Measurements from ENCODE around the gene JAM3.

Gene JAM3

GRCh38 chr11:134039726-134040385 is 29.0 kb upstream of the JAM3 start:
- H3K9me3 ChIP-seq (ENCODE audit: control insufficient read depth in 1 of 2, low read length in 2 of 2): no peaks in the 10 kb centered on the region
- H3K9ac ChIP-seq (ENCODE audit: low read depth in 1 of 2, low read length in 2 of 2): no peak overlapping the region
- H3K4me1 ChIP-seq (ENCODE audit: control insufficient read depth in 1 of 2, insufficient read depth in 2 of 2, low read length in 2 of 2): peaks cover 6 to 9% of the 10 kb centered on the region in 2 donors
- no peak overlapping the region for H3K4me3 ChIP-seq (ENCODE audit: low read depth in 1 of 2, low read length in 2 of 2)
- H3K27ac ChIP-seq (ENCODE audit: low read depth, low read length): no peak overlapping the region
- H3K36me3 ChIP-seq (ENCODE audit: control insufficient read depth in 1 of 2, insufficient read depth in 2 of 2, low read length in 2 of 2): no peaks in the 10 kb centered on the region
- H3K27me3 ChIP-seq (ENCODE audit: control insufficient read depth in 1 of 2, insufficient read depth in 2 of 2, low read length in 2 of 2): no peaks in the 10 kb centered on the region

- Histone ChIP-seq H3K27me3 (ENCODE audit: control insufficient read depth in 1 of 2, insufficient read depth in 2 of 2, low read length in 2 of 2) (no peaks in the 10 kb centered on the region), H3K4me1 (ENCODE audit: control insufficient read depth in 1 of 2, insufficient read depth in 2 of 2, low read length in 2 of 2) (peaks cover 6 to 9% of the 10 kb centered on the region in 2 donors), H3K27ac (ENCODE audit: low read depth, low read length) (no peak overlapping the region), H3K4me3 (ENCODE audit: low read depth in 1 of 2, low read length in 2 of 2) (no peak overlapping the region), H3K9me3 (ENCODE audit: control insufficient read depth in 1 of 2, low read length in 2 of 2) (no peaks in the 10 kb centered on the region), H3K9ac (ENCODE audit: low read depth in 1 of 2, low read length in 2 of 2) (no peak overlapping the region), H3K36me3 (ENCODE audit: control insufficient read depth in 1 of 2, insufficient read depth in 2 of 2, low read length in 2 of 2) (no peaks in the 10 kb centered on the region)
Measured at GRCh38 chr11:134040386-134041302, 28.2 kb upstream of the JAM3 start.

- H3K27me3 ChIP-seq (ENCODE audit: control insufficient read depth in 1 of 2, insufficient read depth in 2 of 2, low read length in 2 of 2): no peaks in the 10 kb centered on the region
- H3K4me3 ChIP-seq (ENCODE audit: low read depth in 1 of 2, low read length in 2 of 2): no peak overlapping the region
- no peaks in the 10 kb centered on the region for H3K36me3 ChIP-seq (ENCODE audit: control insufficient read depth in 1 of 2, insufficient read depth in 2 of 2, low read length in 2 of 2)
- H3K4me1 ChIP-seq (ENCODE audit: control insufficient read depth in 1 of 2, insufficient read depth in 2 of 2, low read length in 2 of 2): peaks cover 6 to 9% of the 10 kb centered on the region in 2 donors
- peak overlapping the region; percentile 31 for H3K27ac ChIP-seq (ENCODE audit: low read depth, low read length)
- no peaks in the 10 kb centered on the region for H3K9me3 ChIP-seq (ENCODE audit: control insufficient read depth in 1 of 2, low read length in 2 of 2)
- no peak overlapping the region for H3K9ac ChIP-seq (ENCODE audit: low read depth in 1 of 2, low read length in 2 of 2)
Measured at GRCh38 chr11:134041349-134041748, 27.5 kb upstream of the JAM3 start.

- Histone ChIP-seq H3K4me3 (ENCODE audit: low read depth in 1 of 2, low read length in 2 of 2) (no peak overlapping the region), H3K4me1 (ENCODE audit: control insufficient read depth in 1 of 2, insufficient read depth in 2 of 2, low read length in 2 of 2) (peaks cover 6 to 9% of the 10 kb centered on the region in 2 donors)
Measured at GRCh38 chr11:134041791-134042696, 26.8 kb upstream of the JAM3 start.

GRCh38 chr11:134043821-134044420 is 25.0 kb upstream of the JAM3 start:
- H3K4me1 ChIP-seq (ENCODE audit: control insufficient read depth in 1 of 2, insufficient read depth in 2 of 2, low read length in 2 of 2): no peaks in the 10 kb centered on the region
- H3K4me3 ChIP-seq (ENCODE audit: low read depth in 1 of 2, low read length in 2 of 2): no peak overlapping the region
- peaks cover 0 to 2% of the 10 kb centered on the region in 2 donors for H3K27me3 ChIP-seq (ENCODE audit: control insufficient read depth in 1 of 2, insufficient read depth in 2 of 2, low read length in 2 of 2)
- H3K9me3 ChIP-seq (ENCODE audit: control insufficient read depth in 1 of 2, low read length in 2 of 2): no peaks in the 10 kb centered on the region
- no peaks in the 10 kb centered on the region for H3K36me3 ChIP-seq (ENCODE audit: control insufficient read depth in 1 of 2, insufficient read depth in 2 of 2, low read length in 2 of 2)
- H3K27ac ChIP-seq (ENCODE audit: low read depth, low read length): no peak overlapping the region
- no peak overlapping the region for H3K9ac ChIP-seq (ENCODE audit: low read depth in 1 of 2, low read length in 2 of 2)

More at GRCh38 chr11:134041791-134042696, 26.8 kb upstream of the JAM3 start:
- Histone ChIP-seq H3K9ac (ENCODE audit: low read depth in 1 of 2, low read length in 2 of 2) (no peak overlapping the region), H3K27me3 (ENCODE audit: control insufficient read depth in 1 of 2, insufficient read depth in 2 of 2, low read length in 2 of 2) (no peaks in the 10 kb centered on the region), H3K27ac (ENCODE audit: low read depth, low read length) (peak overlapping the region; percentile 31), H3K9me3 (ENCODE audit: control insufficient read depth in 1 of 2, low read length in 2 of 2) (no peaks in the 10 kb centered on the region), H3K36me3 (ENCODE audit: control insufficient read depth in 1 of 2, insufficient read depth in 2 of 2, low read length in 2 of 2) (no peaks in the 10 kb centered on the region)

- no peaks in the 10 kb centered on the region for H3K4me1 ChIP-seq (ENCODE audit: control insufficient read depth in 1 of 2, insufficient read depth in 2 of 2, low read length in 2 of 2)
- H3K36me3 ChIP-seq (ENCODE audit: control insufficient read depth in 1 of 2, insufficient read depth in 2 of 2, low read length in 2 of 2): no peaks in the 10 kb centered on the region
- H3K27me3 ChIP-seq (ENCODE audit: control insufficient read depth in 1 of 2, insufficient read depth in 2 of 2, low read length in 2 of 2): peaks cover 0 to 7% of the 10 kb centered on the region in 2 donors
- no peak overlapping the region for H3K27ac ChIP-seq (ENCODE audit: low read depth, low read length)
- no peaks in the 10 kb centered on the region for H3K9me3 ChIP-seq (ENCODE audit: control insufficient read depth in 1 of 2, low read length in 2 of 2)
- H3K4me3 ChIP-seq (ENCODE audit: low read depth in 1 of 2, low read length in 2 of 2): no peak overlapping the region
- H3K9ac ChIP-seq (ENCODE audit: low read depth in 1 of 2, low read length in 2 of 2): no peak overlapping the region
Measured at GRCh38 chr11:134044514-134045284, 24.2 kb upstream of the JAM3 start.

- Histone ChIP-seq H3K9me3 (ENCODE audit: control insufficient read depth in 1 of 2, low read length in 2 of 2) (no peaks in the 10 kb centered on the region), H3K27ac (ENCODE audit: low read depth, low read length) (no peak overlapping the region)
Measured at GRCh38 chr11:134045799-134046635, 22.9 kb upstream of the JAM3 start.

GRCh38 chr11:134046681-134047449 is 22.0 kb upstream of the JAM3 start:
- Histone ChIP-seq H3K27me3 (ENCODE audit: control insufficient read depth in 1 of 2, insufficient read depth in 2 of 2, low read length in 2 of 2) (peaks cover 0 to 7% of the 10 kb centered on the region in 2 donors), H3K4me3 (ENCODE audit: low read depth in 1 of 2, low read length in 2 of 2) (no peak overlapping the region), H3K4me1 (ENCODE audit: control insufficient read depth in 1 of 2, insufficient read depth in 2 of 2, low read length in 2 of 2) (peaks cover 0 to 5% of the 10 kb centered on the region in 2 donors), H3K9me3 (ENCODE audit: control insufficient read depth in 1 of 2, low read length in 2 of 2) (no peaks in the 10 kb centered on the region), H3K36me3 (ENCODE audit: control insufficient read depth in 1 of 2, insufficient read depth in 2 of 2, low read length in 2 of 2) (no peaks in the 10 kb centered on the region), H3K27ac (ENCODE audit: low read depth, low read length) (no peak overlapping the region), H3K9ac (ENCODE audit: low read depth in 1 of 2, low read length in 2 of 2) (no peak overlapping the region)

More at GRCh38 chr11:134045799-134046635, 22.9 kb upstream of the JAM3 start:
- no peak overlapping the region for H3K9ac ChIP-seq (ENCODE audit: low read depth in 1 of 2, low read length in 2 of 2)
- H3K4me3 ChIP-seq (ENCODE audit: low read depth in 1 of 2, low read length in 2 of 2): no peak overlapping the region
- H3K27me3 ChIP-seq (ENCODE audit: control insufficient read depth in 1 of 2, insufficient read depth in 2 of 2, low read length in 2 of 2): peaks cover 0 to 7% of the 10 kb centered on the region in 2 donors
- peaks cover 0 to 5% of the 10 kb centered on the region in 2 donors for H3K4me1 ChIP-seq (ENCODE audit: control insufficient read depth in 1 of 2, insufficient read depth in 2 of 2, low read length in 2 of 2)
- no peaks in the 10 kb centered on the region for H3K36me3 ChIP-seq (ENCODE audit: control insufficient read depth in 1 of 2, insufficient read depth in 2 of 2, low read length in 2 of 2)
